OCI-LY1 (cell line): ENCODE measurements around the gene KRTAP4-5.

ENCODE experiments used
- H2AFZ ChIP-seq: fragments of 200-600 bp; sonication (generic), shearing (Covaris generic); 2 replicates; pipeline ENCODE4 v1.6.0; 2014; ENCODE audit warnings: antibody characterized with exemption, mild to moderate bottlenecking, low read length
- H3F3A ChIP-seq: fragments of 200-600 bp; sonication (generic), shearing (Covaris generic); 2 replicates; pipeline ENCODE4 v1.6.0; 2014; ENCODE audit warnings: mild to moderate bottlenecking, antibody characterized with exemption, low read length, moderate library complexity; ENCODE audit not compliant: insufficient read depth
- H3K27ac ChIP-seq: fragments of 200-600 bp; sonication (generic); 2 replicates; pipeline ENCODE4 v1.5.1; 2014; ENCODE audit warnings: low read length, mixed run types, mild to moderate bottlenecking, low read depth; ENCODE audit not compliant: poor library complexity, severe bottlenecking
- H3K27me3 ChIP-seq: fragments of 200-600 bp; sonication (generic); 2 replicates; pipeline ENCODE4 v1.6.0; 2014; ENCODE audit warnings: antibody characterized with exemption, mild to moderate bottlenecking, low read length, moderate library complexity; ENCODE audit not compliant: insufficient read depth
- H3K36me3 ChIP-seq: fragments of 200-600 bp; sonication (generic); 2 replicates; pipeline ENCODE4 v1.6.1; 2014; ENCODE audit warnings: mild to moderate bottlenecking, antibody characterized with exemption, low read length, moderate library complexity, mixed read lengths; ENCODE audit not compliant: insufficient read depth
- H3K4me1 ChIP-seq: fragments of 200-600 bp; sonication (generic); 2 replicates; pipeline ENCODE4 v1.5.1; 2014; ENCODE audit warnings: mild to moderate bottlenecking, low read length, moderate library complexity; ENCODE audit not compliant: insufficient read depth, severe bottlenecking
- H3K4me2 ChIP-seq: fragments of 200-600 bp; sonication (generic), shearing (Covaris generic); 2 replicates; pipeline ENCODE4 v1.6.1; 2014; ENCODE audit warnings: low read length
- H3K4me3 ChIP-seq: fragments of 200-600 bp; sonication (generic); 2 replicates; pipeline ENCODE4 v1.5.1; 2014; ENCODE audit warnings: low read length, low read depth, mild to moderate bottlenecking, mixed read lengths; ENCODE audit not compliant: poor library complexity, severe bottlenecking
- H3K79me2 ChIP-seq: fragments of 200-600 bp; shearing (Covaris generic); 2 replicates; pipeline ENCODE4 v1.6.1; 2016; ENCODE audit warnings: mixed run types, low read length, mixed read lengths; ENCODE audit not compliant: insufficient read depth
- H3K9ac ChIP-seq: fragments of 200-600 bp; sonication (generic), shearing (Covaris generic); 2 replicates; pipeline ENCODE4 v1.6.1; 2014; ENCODE audit warnings: mild to moderate bottlenecking, low read length, mixed read lengths
- H3K9me2 ChIP-seq: fragments of 200-600 bp; sonication (generic), shearing (Covaris generic); 2 replicates; pipeline ENCODE4 v1.6.1; 2014; ENCODE audit warnings: low read depth, mild to moderate bottlenecking, low read length, mixed read lengths
- H3K9me3 ChIP-seq: fragments of 200-600 bp; shearing (Covaris generic); 2 replicates; pipeline ENCODE4 v1.6.1; 2014; ENCODE audit warnings: low read length, mixed read lengths
- H4K20me1 ChIP-seq: fragments of 200-600 bp; sonication (generic), shearing (Covaris generic); 2 replicates; pipeline ENCODE4 v1.6.0; 2016; ENCODE audit warnings: mild to moderate bottlenecking, low read length; ENCODE audit not compliant: insufficient read depth
- EZH2 ChIP-seq: fragments of 200-600 bp; sonication (generic), shearing (Covaris generic); IDR thresholded peaks from 2 replicates; pipeline ENCODE4 v1.8.0; 2017; ENCODE audit warnings: borderline replicate concordance, mixed run types, mild to moderate bottlenecking, antibody characterized with exemption, low read length, moderate library complexity, mixed read lengths
- TF ChIP-seq, protein P1 (sequence below): fragments of 200-600 bp; sonication (generic), shearing (Covaris generic); IDR thresholded peaks from 2 replicates; pipeline ENCODE4 v1.5.1; 2017; ENCODE audit warnings: mild to moderate bottlenecking, antibody characterized with exemption, low read length, moderate library complexity, mixed read lengths

KRTAP4-5 gene

DNA sequence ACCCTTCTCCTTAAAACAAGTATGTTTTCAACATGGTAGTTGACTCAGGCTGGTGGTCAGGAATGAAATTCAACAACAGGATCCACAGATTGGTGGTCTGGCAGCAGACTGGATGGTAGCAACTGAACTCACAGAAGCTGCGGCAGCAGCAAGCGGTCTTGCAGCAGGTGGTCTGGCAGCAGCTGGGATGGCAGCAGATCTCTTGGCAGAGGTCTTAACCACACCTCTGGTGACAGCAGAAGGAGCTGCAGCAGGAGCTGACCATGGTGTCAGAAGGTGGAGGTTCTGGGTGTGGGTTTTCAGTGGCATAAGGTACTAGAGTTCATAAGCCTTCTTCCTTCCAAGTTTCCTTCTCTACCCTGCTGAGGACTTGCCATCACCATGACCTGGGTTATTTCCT, 37.2 kb upstream of the KRTAP4-5 start:
- H3F3A ChIP-seq = no peaks in the 10 kb centered on the region
- no peaks in the 10 kb centered on the region for H3K36me3 ChIP-seq
- H3K9ac ChIP-seq = no peak overlapping the region
- no peaks in the 10 kb centered on the region for H3K9me2 ChIP-seq
- no peak for TF ChIP-seq EZH2
- TF ChIP-seq, protein P1, sequence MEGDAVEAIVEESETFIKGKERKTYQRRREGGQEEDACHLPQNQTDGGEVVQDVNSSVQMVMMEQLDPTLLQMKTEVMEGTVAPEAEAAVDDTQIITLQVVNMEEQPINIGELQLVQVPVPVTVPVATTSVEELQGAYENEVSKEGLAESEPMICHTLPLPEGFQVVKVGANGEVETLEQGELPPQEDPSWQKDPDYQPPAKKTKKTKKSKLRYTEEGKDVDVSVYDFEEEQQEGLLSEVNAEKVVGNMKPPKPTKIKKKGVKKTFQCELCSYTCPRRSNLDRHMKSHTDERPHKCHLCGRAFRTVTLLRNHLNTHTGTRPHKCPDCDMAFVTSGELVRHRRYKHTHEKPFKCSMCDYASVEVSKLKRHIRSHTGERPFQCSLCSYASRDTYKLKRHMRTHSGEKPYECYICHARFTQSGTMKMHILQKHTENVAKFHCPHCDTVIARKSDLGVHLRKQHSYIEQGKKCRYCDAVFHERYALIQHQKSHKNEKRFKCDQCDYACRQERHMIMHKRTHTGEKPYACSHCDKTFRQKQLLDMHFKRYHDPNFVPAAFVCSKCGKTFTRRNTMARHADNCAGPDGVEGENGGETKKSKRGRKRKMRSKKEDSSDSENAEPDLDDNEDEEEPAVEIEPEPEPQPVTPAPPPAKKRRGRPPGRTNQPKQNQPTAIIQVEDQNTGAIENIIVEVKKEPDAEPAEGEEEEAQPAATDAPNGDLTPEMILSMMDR = no peak
- H3K4me1 ChIP-seq = no peaks in the 10 kb centered on the region
- H4K20me1 ChIP-seq = no peaks in the 10 kb centered on the region
- no peaks in the 10 kb centered on the region for H3K79me2 ChIP-seq
- H3K4me2 ChIP-seq = no peak overlapping the region
- H3K27me3 ChIP-seq = no peaks in the 10 kb centered on the region; the same call in 1 of the 2 replicates
- H3K4me3 ChIP-seq = no peak overlapping the region
- H3K9me3 ChIP-seq = no peaks in the 10 kb centered on the region
- no peak overlapping the region for H2AFZ ChIP-seq
- H3K27ac ChIP-seq = no peak overlapping the region

DNA sequence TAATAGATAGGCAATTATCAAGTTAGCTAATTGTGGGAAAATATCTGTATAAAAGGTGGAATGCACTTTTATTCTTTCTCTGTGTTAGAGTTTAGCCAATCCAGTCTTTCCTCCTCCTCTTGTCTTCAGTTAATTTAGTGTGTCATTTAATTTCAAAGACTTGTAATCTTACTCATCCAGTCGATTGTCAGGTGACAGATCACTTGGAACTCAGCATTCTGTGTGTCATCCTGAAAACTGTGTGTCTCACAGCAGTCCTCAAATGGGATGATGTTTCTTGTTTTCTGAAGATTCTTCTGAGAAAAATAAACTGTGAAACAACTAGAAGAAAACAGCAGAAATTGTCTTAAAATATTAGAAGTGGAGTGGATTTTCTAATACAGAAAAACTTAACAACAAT, 35.4 kb upstream of the KRTAP4-5 start:
- Histone ChIP-seq H2AFZ (no peak overlapping the region), H3K9me2 (no peaks in the 10 kb centered on the region)

DNA sequence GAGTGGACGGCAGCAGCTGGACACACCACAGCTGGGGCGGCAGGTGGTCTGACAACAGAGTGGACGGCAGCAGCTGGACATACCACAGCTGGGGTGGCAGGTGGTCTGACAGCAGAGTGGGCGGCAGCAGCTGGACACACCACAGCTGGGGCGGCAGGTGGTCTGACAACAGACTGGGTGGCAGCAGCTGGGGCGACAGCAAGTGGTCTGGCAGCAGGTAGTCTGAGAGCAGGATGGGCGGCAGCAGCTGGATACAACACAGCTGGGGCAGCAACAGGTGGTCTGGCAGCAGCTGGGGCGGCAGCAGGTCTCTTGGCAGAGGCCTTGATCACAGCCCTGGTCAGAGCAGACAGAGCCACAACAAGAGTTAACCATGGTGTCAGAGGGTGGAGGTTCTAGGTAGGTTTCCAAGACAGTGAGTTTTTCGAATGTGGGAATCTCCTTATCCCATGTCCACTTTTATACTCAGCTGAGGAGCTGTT, 34.9 kb upstream of the KRTAP4-5 start, which contains the start of gene KRTAP4-1:
KRTAP4-1 (minus strand) TSS at position 432 of the 482 bp plus-strand sequence; CDS start at position 375, 57 bp downstream.
- H3K9me2 ChIP-seq = no peaks in the 10 kb centered on the region
- no peaks in the 10 kb centered on the region for H3K9me3 ChIP-seq
- TF ChIP-seq, protein P1 = no peak
- no peak for TF ChIP-seq EZH2
- H3K27me3 ChIP-seq = no peaks in the 10 kb centered on the region
- no peaks in the 10 kb centered on the region for H3K79me2 ChIP-seq
- H3K9ac ChIP-seq = no peak within 1 kb of the TSS
- H3K4me1 ChIP-seq = no peaks in the 10 kb centered on the region
- no peaks in the 10 kb centered on the region for H3K36me3 ChIP-seq
- no peak within 1 kb of the TSS for H3K4me3 ChIP-seq
- H2AFZ ChIP-seq = no peak within 1 kb of the TSS
- H4K20me1 ChIP-seq = no peaks in the 10 kb centered on the region
- no peaks in the 10 kb centered on the region for H3F3A ChIP-seq
- H3K4me2 ChIP-seq = no peak within 1 kb of the TSS
- H3K27ac ChIP-seq = no peak within 1 kb of the TSS

More for the DNA sequence above, 35.4 kb upstream of the KRTAP4-5 start:
- Histone ChIP-seq H3K9ac (no peak overlapping the region), H3K4me1 (no peaks in the 10 kb centered on the region), H3K27me3 (no peaks in the 10 kb centered on the region), H3K79me2 (no peaks in the 10 kb centered on the region), H3K27ac (no peak overlapping the region), H3K9me3 (no peaks in the 10 kb centered on the region), H3K4me2 (no peak overlapping the region), H3K36me3 (no peaks in the 10 kb centered on the region), H3K4me3 (no peak overlapping the region), H3F3A (no peaks in the 10 kb centered on the region), H4K20me1 (no peaks in the 10 kb centered on the region)
- TF ChIP-seq, protein P1 = no peak
- TF ChIP-seq EZH2 = no peak
